ENCODE measurements around the gene CUTC. TPM values are rescaled to one million over a fixed set of nuclear protein-coding genes. Genes with fewer than 3 reads are reported as not detected.

Gene CUTC
- total RNA-seq, 1 experiment from 2014 or later: 21.6 TPM

GRCh38 chr10:99754670-99755069 lies 22.6 kb downstream of the CUTC start:
- Histone ChIP-seq H3K4ac (ENCODE audit: low read depth, low read length) (no peak overlapping the region), H3K23me2 (ENCODE audit: insufficient read length, low read depth, low read length, poor library complexity, severe bottlenecking) (no peaks in the 10 kb centered on the region), H3K27me3 (ENCODE audit: insufficient read depth, low read length) (no peaks in the 10 kb centered on the region), H4K91ac (ENCODE audit: insufficient read length, low read depth, low read length) (no peak overlapping the region), H3K56ac (ENCODE audit: insufficient read length, low read depth, low read length) (no peak overlapping the region), H4K5ac (ENCODE audit: insufficient read length, low read depth, low read length) (no peak overlapping the region), H3T11ph (ENCODE audit: low read length) (no peak overlapping the region), H2BK12ac (ENCODE audit: insufficient read length, low read depth, low read length) (no peak overlapping the region), H2BK20ac (ENCODE audit: low read depth, low read length, poor library complexity, severe bottlenecking) (no peak overlapping the region), H3K4me2 (ENCODE audit: insufficient read depth, insufficient read length, low read length) (no peak overlapping the region), H3K79me1 (ENCODE audit: insufficient read depth, low read depth, low read length, poor library complexity, severe bottlenecking) (no peaks in the 10 kb centered on the region), H3K9ac (ENCODE audit: extremely low read depth, insufficient read length, low read length) (no peak overlapping the region), H2AK5ac (ENCODE audit: insufficient read length, low read length) (no peak overlapping the region), H2BK15ac (ENCODE audit: low read depth, low read length) (no peak overlapping the region), H3K18ac (ENCODE audit: insufficient read length, low read depth, low read length) (no peak overlapping the region), H4K8ac (replicated peaks; ENCODE audit: insufficient read length, low read depth, low read length) (no peak overlapping the region), H2BK5ac (ENCODE audit: insufficient read length, low read length) (no peak overlapping the region), H4K20me1 (ENCODE audit: control insufficient read depth, insufficient read depth, insufficient read length) (no peaks in the 10 kb centered on the region), H3K79me2 (ENCODE audit: insufficient read depth, low read length) (no peaks in the 10 kb centered on the region), H3K9me3 (ENCODE audit: control insufficient read depth, low read depth, low read length) (no peaks in the 10 kb centered on the region), H3K23ac (ENCODE audit: insufficient read length, low read depth, low read length) (no peak overlapping the region), H3K14ac (ENCODE audit: insufficient read depth, low read length) (no peak overlapping the region), H3K27ac (ENCODE audit: insufficient read length, low read depth, low read length) (no peak overlapping the region), H2BK120ac (ENCODE audit: low read depth, low read length, poor library complexity, severe bottlenecking) (no peak overlapping the region), H2AFZ (ENCODE audit: low read length) (no peak overlapping the region), H3K4me1 (ENCODE audit: insufficient read depth, low read length) (no peaks in the 10 kb centered on the region)
- DNase-seq: no peak
- Mint-ChIP-seq H3K4me1 (no peaks in the 10 kb centered on the region), H3K4me3 (no peak overlapping the region), H3K9me3 (no peaks in the 10 kb centered on the region), H3K36me3 (ENCODE audit: insufficient read depth in 1 of 3, low read depth in 3 of 3) (peaks cover 7 to 70% (median 68%) of the 10 kb centered on the region in 3 experiments; a peak in 6 of 7 replicates), H3K27ac (no peak overlapping the region), H3K27me3 (ENCODE audit: low read depth) (no peaks in the 10 kb centered on the region)
- no CpG with 5 or more reads among the region's 1 CpG for WGBS (ENCODE audit: extremely low coverage, insufficient read length, low lambda C conversion rate)
- TF ChIP-seq CTCF (conservative IDR thresholded peaks at IDR 0.05): no peak

All from H9 (cell line).